ENCODE results near the gene SYNPO2. TPM values are rescaled to one million over a fixed set of nuclear protein-coding genes. Genes with fewer than 3 reads are reported as not detected.

Gene SYNPO2
- total RNA-seq, 2 experiments from 2014 or later: 0.16 to 0.28 TPM

DNA sequence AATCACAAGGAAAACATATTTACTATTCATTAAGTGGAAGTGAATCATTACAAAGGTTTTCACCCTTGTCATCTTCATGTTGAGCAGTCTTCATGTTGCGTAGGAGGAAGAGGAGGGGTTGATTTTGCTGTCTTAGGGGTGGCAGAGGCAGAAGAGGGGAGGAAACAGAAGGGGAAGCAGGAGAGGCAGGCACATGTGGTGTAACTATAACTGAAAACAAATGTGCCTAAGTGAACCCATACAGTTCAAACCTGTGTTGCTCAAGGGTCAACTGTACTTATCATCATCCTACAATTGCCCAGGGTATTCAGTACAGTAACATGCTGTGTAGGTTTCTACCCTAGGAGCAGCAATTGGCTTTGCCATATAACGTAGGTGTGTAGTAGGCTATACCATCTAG lies 47.2 kb downstream of the SYNPO2 start:
- Mint-ChIP-seq H3K36me3 (ENCODE audit: low read depth) (no peaks in the 10 kb centered on the region), H3K4me1 (no peaks in the 10 kb centered on the region), H3K9me3 (ENCODE audit: low read depth) (no peaks in the 10 kb centered on the region), H3K27ac (no peak overlapping the region), H3K4me3 (no peak overlapping the region), H3K27me3 (peaks cover 9% of the 10 kb centered on the region)
- no peak for DNase-seq
- CTCF ChIA-PET: no interaction called here
- intact Hi-C loops (cut with DNase I, micrococcal nuclease): no loop called here
- POLR2A ChIA-PET: no interaction called here
- no peak for ATAC-seq

DNA sequence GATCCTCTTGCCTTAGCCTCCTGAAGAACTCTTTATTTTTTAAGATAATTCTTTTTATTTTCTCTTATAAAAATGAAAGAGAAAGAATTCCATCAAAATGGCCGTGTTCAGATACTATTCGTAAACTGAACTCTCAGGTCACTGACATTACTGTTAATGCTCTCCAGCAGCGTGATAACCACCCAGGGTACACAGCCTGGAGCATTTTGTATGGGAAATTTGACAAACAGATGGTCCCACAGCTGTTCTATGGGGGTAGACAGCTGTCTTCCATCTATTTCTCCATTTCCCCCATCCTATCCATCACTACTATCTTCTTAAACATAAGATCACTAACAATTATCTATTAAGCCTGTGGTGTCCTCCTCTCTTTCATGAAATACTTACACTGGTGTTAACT lies 47.8 kb downstream of the SYNPO2 start:
- CTCF ChIA-PET: no interaction called here
- Mint-ChIP-seq H3K4me3 (no peak overlapping the region), H3K4me1 (no peaks in the 10 kb centered on the region), H3K9me3 (ENCODE audit: low read depth) (no peaks in the 10 kb centered on the region), H3K27me3 (peaks cover 13% of the 10 kb centered on the region), H3K27ac (no peak overlapping the region), H3K36me3 (ENCODE audit: low read depth) (no peaks in the 10 kb centered on the region)
- intact Hi-C loops (cut with DNase I, micrococcal nuclease): no loop called here
- POLR2A ChIA-PET: no interaction called here
- DNase-seq: no peak
- ATAC-seq: no peak

DNA sequence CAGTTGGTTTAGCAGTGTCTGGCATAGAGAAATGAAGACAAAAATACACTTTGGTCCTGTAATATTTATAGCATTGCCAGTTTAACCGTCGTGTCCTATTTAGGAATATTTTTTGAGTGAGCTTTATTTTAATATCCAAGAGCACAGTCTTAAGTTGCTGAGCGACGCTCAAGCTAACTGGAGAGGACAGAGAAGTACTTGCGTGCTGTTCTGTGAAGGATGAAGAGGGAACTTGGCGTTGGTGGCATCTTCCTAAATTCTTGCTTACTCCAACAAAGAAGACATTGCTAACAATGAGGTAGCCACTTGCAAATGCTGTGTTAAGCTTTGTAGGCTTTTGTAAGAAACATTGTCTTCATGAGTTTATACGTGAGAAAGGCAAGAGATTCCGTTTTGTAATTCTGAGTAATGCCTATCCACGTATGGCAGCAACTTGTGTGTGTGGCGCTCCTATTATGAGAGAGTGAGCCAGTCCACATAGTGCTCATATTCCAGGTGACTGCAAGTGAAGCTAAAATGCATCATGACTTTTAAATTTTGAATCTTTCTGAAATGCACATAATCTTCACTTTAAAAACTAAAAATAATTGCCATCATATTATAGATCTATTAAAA lies 50.6 kb downstream of the SYNPO2 start:
- CTCF ChIA-PET: interaction anchor here (0.6 kb wide), 1 partner anchor 20 kb away, joined by 3 read pairs; no protein-coding TSS in a partner anchor
- H3K4me1 Mint-ChIP-seq: no peaks in the 10 kb centered on the region
- intact Hi-C loops (cut with DNase I, micrococcal nuclease): no loop called here
- no peaks in the 10 kb centered on the region for H3K9me3 Mint-ChIP-seq (ENCODE audit: low read depth)
- H3K27ac Mint-ChIP-seq: no peak overlapping the region
- peaks cover 11% of the 10 kb centered on the region for H3K27me3 Mint-ChIP-seq
- POLR2A ChIA-PET: no interaction called here
- no peak for ATAC-seq
- no peak for DNase-seq
- no peaks in the 10 kb centered on the region for H3K36me3 Mint-ChIP-seq (ENCODE audit: low read depth)
- no peak overlapping the region for H3K4me3 Mint-ChIP-seq

DNA sequence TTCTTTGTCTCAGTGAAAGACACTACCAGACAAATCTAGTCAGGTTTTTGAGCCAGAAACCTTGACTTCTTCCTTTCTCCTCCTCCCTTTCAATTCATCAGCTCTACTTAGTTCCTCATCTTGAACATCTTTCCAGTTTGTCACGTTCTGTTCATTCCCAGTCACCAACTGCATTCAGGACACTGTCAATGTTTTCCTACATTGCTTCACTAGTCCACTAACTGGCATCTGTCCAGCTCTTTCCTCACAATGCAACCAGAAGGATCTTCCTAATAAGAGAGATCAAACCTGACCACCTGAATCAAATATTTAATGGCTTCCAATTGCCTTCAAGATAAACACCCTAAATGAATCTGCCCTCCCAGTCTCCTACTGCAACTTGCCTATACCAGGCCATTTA lies 52.5 kb downstream of the SYNPO2 start:
- Mint-ChIP-seq H3K9me3 (ENCODE audit: low read depth) (no peaks in the 10 kb centered on the region), H3K36me3 (ENCODE audit: low read depth) (no peaks in the 10 kb centered on the region), H3K4me3 (no peak overlapping the region), H3K27me3 (peaks cover 10% of the 10 kb centered on the region), H3K27ac (no peak overlapping the region), H3K4me1 (no peaks in the 10 kb centered on the region)
- ATAC-seq (no peak), DNase-seq (no peak)
- POLR2A ChIA-PET: no interaction called here
- CTCF ChIA-PET: no interaction called here
- intact Hi-C loops (cut with DNase I, micrococcal nuclease): no loop called here

DNA sequence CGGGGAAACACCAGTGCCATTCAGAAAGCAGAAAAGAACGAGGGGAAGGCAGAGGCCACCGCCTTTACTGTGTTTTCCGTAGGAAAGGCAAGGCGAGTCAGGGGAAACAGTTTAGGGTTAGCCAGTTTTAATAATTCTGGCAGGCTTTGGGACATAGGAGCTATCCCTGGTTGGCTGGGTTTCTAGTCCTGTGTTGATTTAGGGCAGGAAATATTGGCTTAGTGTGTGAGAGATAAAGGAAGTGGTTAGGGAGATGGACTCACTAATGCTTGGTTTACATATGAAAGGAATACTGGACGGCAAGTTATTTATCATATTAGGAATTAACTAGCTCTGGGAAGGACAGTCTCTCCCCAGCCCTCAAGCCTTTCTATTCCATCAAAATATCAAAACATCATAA lies 53.1 kb downstream of the SYNPO2 start:
- Mint-ChIP-seq H3K36me3 (ENCODE audit: low read depth) (no peaks in the 10 kb centered on the region), H3K27ac (no peak overlapping the region), H3K4me1 (no peaks in the 10 kb centered on the region), H3K4me3 (no peak overlapping the region), H3K9me3 (ENCODE audit: low read depth) (no peaks in the 10 kb centered on the region), H3K27me3 (peaks cover 10% of the 10 kb centered on the region)
- DNase-seq: no peak
- CTCF ChIA-PET: interaction anchor here (0.7 kb wide), 1 partner anchor 103 kb away, joined by 3 read pairs; no protein-coding TSS in a partner anchor
- ATAC-seq: no peak
- POLR2A ChIA-PET: no interaction called here
- intact Hi-C loops (cut with DNase I, micrococcal nuclease): no loop called here

DNA sequence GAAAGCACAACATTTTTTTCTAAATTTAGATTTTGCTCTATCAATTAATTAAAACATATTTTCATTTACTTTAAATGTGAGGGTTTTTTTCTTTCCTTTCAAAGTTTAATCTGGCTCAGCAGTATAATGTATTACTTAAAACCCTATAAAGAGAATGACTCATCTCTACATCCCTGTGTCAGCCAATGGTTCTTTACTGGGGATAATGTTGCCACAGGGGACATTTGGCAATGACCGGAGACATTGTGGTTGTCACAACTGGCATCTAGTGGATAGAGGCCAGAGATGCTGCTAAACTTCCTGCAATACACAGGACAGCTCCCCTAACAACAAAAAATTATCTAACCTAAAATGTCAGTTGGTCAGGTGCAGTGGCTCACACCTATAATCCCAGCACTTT lies 53.8 kb downstream of the SYNPO2 start:
- ChIA-PET CTCF (no interaction called here), POLR2A (no interaction called here)
- no peak for ATAC-seq
- no peaks in the 10 kb centered on the region for H3K36me3 Mint-ChIP-seq (ENCODE audit: low read depth)
- intact Hi-C loops (cut with DNase I, micrococcal nuclease): no loop called here
- H3K27me3 Mint-ChIP-seq: peaks cover 10% of the 10 kb centered on the region
- no peak overlapping the region for H3K4me3 Mint-ChIP-seq
- no peaks in the 10 kb centered on the region for H3K9me3 Mint-ChIP-seq (ENCODE audit: low read depth)
- no peak for DNase-seq
- H3K27ac Mint-ChIP-seq: no peak overlapping the region
- H3K4me1 Mint-ChIP-seq: no peaks in the 10 kb centered on the region

DNA sequence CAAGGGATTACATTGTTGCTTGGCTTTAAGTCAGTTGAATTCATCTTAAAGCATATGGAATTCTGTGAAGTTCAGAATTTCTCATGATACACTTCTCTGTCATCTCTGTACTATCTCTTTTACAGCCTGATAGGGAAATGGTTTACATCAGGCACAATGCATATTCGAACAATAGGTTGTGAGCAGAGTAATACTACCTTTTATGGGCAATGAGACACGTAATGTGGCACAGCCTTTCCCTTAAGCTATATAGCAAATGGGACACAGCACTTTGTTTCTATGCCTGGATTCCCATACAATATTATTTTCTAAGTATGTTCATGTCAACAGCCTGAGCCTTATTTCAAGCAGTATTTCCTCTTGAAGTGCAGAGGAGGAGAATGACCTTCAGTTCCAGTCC lies 58.4 kb downstream of the SYNPO2 start:
- Mint-ChIP-seq H3K27ac (no peak overlapping the region), H3K4me1 (no peaks in the 10 kb centered on the region), H3K4me3 (no peak overlapping the region), H3K9me3 (ENCODE audit: low read depth) (no peaks in the 10 kb centered on the region), H3K36me3 (ENCODE audit: low read depth) (no peaks in the 10 kb centered on the region), H3K27me3 (no peaks in the 10 kb centered on the region)
- ChIA-PET POLR2A (no interaction called here), CTCF (interaction anchor here (0.6 kb wide), 1 partner anchor 73 kb away, joined by 3 read pairs; no protein-coding TSS in a partner anchor)
- intact Hi-C loops (cut with DNase I, micrococcal nuclease): no loop called here
- DNase-seq: no peak
- ATAC-seq: no peak

DNA sequence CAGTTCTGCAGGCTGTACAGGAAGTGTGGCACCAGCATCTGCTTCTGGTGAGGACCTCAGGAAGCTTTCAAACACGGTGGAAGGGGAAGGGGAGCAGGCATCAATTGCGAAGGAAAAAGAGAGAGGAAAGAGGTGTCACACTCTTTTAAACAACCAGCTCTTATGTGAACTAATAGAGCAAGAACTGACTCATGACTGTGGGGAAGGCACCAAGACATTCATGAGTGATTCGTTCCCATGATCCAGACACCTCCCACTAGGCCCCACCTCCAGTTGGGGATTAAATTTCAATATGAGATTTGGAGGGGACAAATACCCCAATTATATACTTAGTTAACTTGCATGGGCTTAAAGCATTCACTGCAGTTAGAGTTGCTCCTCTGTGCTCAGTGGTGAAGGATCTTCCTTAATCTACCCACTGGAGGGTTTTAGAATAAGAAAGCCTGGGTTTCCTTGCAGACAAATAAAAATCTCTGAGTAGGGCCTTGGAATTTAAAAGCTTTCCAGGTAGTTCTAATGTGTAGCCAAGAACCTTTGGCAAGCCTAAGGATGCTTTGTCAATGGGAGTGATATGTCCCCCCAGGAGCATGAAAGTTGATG lies 60.0 kb downstream of the SYNPO2 start:
- Mint-ChIP-seq H3K36me3 (ENCODE audit: low read depth) (no peaks in the 10 kb centered on the region), H3K27me3 (no peaks in the 10 kb centered on the region), H3K4me1 (no peaks in the 10 kb centered on the region), H3K27ac (no peak overlapping the region), H3K9me3 (ENCODE audit: low read depth) (no peaks in the 10 kb centered on the region), H3K4me3 (no peak overlapping the region)
- ATAC-seq: no peak
- intact Hi-C loops (cut with DNase I, micrococcal nuclease): no loop called here
- ChIA-PET CTCF (interaction anchor here (1.3 kb wide), 1 partner anchor 202 kb away, joined by 3 read pairs; no protein-coding TSS in a partner anchor), POLR2A (no interaction called here)
- no peak for DNase-seq

DNA sequence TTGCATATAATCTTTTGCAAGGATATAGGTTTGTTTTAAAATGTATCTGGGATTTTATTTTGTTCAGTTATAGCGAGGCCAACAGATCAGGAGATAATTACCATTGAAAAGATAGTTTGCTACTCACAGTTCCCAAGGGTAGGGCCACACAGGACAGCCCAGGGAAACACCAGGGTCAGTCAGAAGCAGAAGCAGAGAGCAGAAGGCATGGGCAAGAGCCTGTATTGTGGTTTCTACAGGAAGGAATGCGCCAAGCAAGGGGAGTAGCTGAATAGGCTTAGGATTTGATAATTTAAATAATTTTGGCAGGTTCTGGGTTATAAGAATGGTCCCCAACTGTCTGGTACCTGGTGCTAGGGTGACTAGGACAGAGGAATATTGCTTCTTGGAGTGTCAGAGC lies 61.6 kb downstream of the SYNPO2 start:
- no peak overlapping the region for H3K27ac Mint-ChIP-seq
- no peaks in the 10 kb centered on the region for H3K9me3 Mint-ChIP-seq (ENCODE audit: low read depth)
- DNase-seq (no peak), ATAC-seq (no peak)
- no peak overlapping the region for H3K4me3 Mint-ChIP-seq
- POLR2A ChIA-PET: no interaction called here
- no peaks in the 10 kb centered on the region for H3K36me3 Mint-ChIP-seq (ENCODE audit: low read depth)
- H3K27me3 Mint-ChIP-seq: no peaks in the 10 kb centered on the region
- intact Hi-C loops (cut with DNase I, micrococcal nuclease): no loop called here
- CTCF ChIA-PET: no interaction called here
- H3K4me1 Mint-ChIP-seq: no peaks in the 10 kb centered on the region

DNA sequence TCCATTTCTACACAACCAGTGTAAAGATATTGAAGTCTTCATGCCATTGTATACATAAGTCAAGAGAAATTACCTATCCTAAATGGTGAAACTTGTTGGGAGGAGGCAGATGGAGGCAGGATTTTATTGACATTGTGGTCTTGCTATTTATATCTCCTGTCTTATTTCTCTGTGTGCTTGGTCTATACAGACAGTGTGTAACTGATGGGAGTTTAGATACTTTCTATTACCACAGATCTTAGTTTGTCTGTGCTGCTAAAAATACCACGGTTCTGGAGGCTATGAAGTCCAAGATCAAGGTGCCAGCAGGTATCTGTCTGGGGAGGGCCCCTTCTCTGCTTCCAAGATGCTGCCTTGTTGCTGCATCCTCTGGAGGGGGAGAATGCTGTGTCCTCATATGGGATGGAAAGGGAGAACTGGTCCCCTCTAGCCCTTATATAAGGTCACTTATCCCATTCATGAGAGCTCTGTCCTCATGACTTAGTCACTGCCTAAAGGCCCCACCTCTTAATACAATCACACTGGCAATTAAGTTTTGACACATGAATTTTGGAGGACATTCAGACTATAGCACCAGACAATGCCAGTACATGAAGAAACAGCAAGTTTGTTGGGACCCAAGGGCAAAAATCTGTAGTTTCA lies 62.4 kb downstream of the SYNPO2 start:
- Mint-ChIP-seq H3K27me3 (no peaks in the 10 kb centered on the region), H3K9me3 (ENCODE audit: low read depth) (no peaks in the 10 kb centered on the region), H3K27ac (no peak overlapping the region), H3K36me3 (ENCODE audit: low read depth) (no peaks in the 10 kb centered on the region), H3K4me3 (no peak overlapping the region), H3K4me1 (no peaks in the 10 kb centered on the region)
- ChIA-PET POLR2A (no interaction called here), CTCF (no interaction called here)
- no peak for DNase-seq
- intact Hi-C loops (cut with DNase I, micrococcal nuclease): no loop called here
- no peak for ATAC-seq

DNA sequence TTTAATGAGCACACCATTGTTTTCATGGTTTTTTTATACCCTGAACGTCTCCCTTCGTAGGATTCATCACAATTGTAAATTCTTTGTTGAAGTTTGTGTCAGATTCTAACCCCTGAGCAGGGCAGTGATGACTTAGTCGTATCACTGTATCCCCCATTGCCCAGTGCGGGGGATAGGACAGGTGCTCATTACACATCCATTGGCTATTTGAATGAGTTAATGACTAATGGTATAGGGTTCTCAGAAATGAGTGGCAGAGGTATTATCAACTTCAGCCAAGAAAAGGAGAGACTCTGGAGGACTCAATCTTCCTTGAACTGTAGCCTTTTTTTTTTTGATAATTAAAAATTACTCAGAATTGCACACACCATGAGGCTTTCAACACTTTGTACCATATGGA lies 64.6 kb downstream of the SYNPO2 start:
- ChIA-PET CTCF (no interaction called here), POLR2A (no interaction called here)
- DNase-seq (no peak), ATAC-seq (no peak)
- Mint-ChIP-seq H3K27me3 (no peaks in the 10 kb centered on the region), H3K27ac (no peak overlapping the region), H3K4me1 (no peaks in the 10 kb centered on the region), H3K4me3 (no peak overlapping the region), H3K9me3 (ENCODE audit: low read depth) (no peaks in the 10 kb centered on the region), H3K36me3 (ENCODE audit: low read depth) (no peaks in the 10 kb centered on the region)
- intact Hi-C loops (cut with DNase I, micrococcal nuclease): no loop called here

DNA sequence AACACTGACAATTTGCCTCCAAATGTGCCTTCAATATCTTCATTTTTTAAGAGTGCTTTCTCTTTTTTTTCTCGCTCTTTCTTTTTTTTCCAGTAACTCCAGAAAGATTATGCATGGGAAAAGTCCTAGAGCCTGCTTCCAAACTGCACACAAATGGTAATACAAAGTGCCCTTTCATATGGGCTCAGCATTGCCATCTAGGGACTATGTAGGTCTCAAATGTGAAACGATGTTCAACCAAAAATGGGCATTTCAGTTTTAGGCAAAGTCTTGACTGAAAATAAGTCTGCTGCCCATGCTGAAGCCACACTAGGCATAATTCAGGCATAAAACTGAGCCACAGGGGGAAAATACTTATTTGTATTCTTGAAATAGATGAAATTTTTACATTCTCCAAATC lies 65.6 kb downstream of the SYNPO2 start:
- H3K9me3 Mint-ChIP-seq (ENCODE audit: low read depth): no peaks in the 10 kb centered on the region
- CTCF ChIA-PET: no interaction called here
- H3K4me1 Mint-ChIP-seq: no peaks in the 10 kb centered on the region
- H3K27ac Mint-ChIP-seq: no peak overlapping the region
- no peak overlapping the region for H3K4me3 Mint-ChIP-seq
- POLR2A ChIA-PET: no interaction called here
- H3K27me3 Mint-ChIP-seq: no peaks in the 10 kb centered on the region
- no peaks in the 10 kb centered on the region for H3K36me3 Mint-ChIP-seq (ENCODE audit: low read depth)
- DNase-seq (no peak), ATAC-seq (no peak)
- intact Hi-C loops (cut with DNase I, micrococcal nuclease): no loop called here

All from activated CD4-positive, alpha-beta T cell treated with anti-CD3 and anti-CD28 coated beads for 36 hours (primary cell).